Measurements from ENCODE around the gene DNAH11. TPM values are rescaled to one million over a fixed set of nuclear protein-coding genes. Genes with fewer than 3 reads are reported as not detected.

The DNAH11 gene
- total RNA-seq, 1 experiment from 2014 or later = 0.39 TPM

- TF ChIP-seq, protein P1, sequence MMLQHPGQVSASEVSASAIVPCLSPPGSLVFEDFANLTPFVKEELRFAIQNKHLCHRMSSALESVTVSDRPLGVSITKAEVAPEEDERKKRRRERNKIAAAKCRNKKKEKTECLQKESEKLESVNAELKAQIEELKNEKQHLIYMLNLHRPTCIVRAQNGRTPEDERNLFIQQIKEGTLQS (IDR thresholded peaks at IDR 0.05) = no peak
- no peak for TF ChIP-seq POLR2A (IDR thresholded peaks at IDR 0.05; ENCODE audit: borderline replicate concordance, extremely low read depth, insufficient read depth, insufficient read length)
- no peak for TF ChIP-seq CEBPB (IDR thresholded peaks at IDR 0.05; ENCODE audit: low read depth)
- no peak for TF ChIP-seq SIN3A (IDR thresholded peaks at IDR 0.05; ENCODE audit: low read depth)
- TF ChIP-seq, protein P2, sequence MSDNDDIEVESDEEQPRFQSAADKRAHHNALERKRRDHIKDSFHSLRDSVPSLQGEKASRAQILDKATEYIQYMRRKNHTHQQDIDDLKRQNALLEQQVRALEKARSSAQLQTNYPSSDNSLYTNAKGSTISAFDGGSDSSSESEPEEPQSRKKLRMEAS (IDR thresholded peaks at IDR 0.05) = no peak
- TF ChIP-seq SP1 (IDR thresholded peaks at IDR 0.05; ENCODE audit: low read depth) = no peak
- TF ChIP-seq RAD21 (IDR thresholded peaks at IDR 0.05; ENCODE audit: low read depth) = no peak
- TF ChIP-seq FOSL1 (IDR thresholded peaks at IDR 0.05; ENCODE audit: low read depth) = no peak
Observed at GRCh38 chr7:21596801-21597200, 54.0 kb downstream of the DNAH11 start (continued).

DNA sequence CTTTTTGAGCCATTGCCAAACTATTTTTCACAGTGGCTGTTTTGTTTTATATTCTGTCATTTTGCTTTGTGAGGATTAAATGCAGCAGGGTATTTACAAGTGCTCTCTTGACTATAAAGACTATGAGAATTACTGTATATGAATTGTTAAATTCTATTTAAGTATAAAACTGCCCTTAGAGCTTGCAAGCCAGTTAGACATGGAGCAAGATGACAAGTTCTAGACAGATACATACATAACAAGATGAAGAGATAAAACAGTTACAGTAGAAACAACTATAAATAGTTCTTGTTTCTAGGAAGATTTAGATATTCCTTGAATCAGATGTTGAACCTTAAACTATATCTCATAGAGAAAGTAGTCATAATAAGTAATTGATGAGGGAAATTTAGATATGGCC lies 60.6 kb downstream of the DNAH11 start:
- no peaks in the 10 kb centered on the region for H3K36me3 ChIP-seq (ENCODE audit: control insufficient read depth in 1 of 2, insufficient read depth in 2 of 2, low read length in 2 of 2)
- POLR2A ChIA-PET = no interaction called here
- H3K4me2 ChIP-seq (ENCODE audit: low read length) = no peak overlapping the region
- no peaks in the 10 kb centered on the region for H3K27me3 ChIP-seq (ENCODE audit: insufficient read depth, low read length)
- RAD21 ChIA-PET (ENCODE audit: low non-redundant PET in 1 of 2, low total read pairs in 2 of 2, uncharacterized antibody in 2 of 2, unreplicated experiment in 2 of 2) = no interaction called here
- BruUV-seq (replicated peaks) = no TSS peak
- H3K9me2 ChIP-seq (ENCODE audit: insufficient read depth) = 0 out of 2 replicates have a peak, but pooled peaks cover 4% of the 10 kb centered on the region
- no peaks in the 10 kb centered on the region for H3K79me2 ChIP-seq (ENCODE audit: insufficient read depth, low read length)
- intact Hi-C loops (cut with micrococcal nuclease) = no loop called here
- H2AFZ ChIP-seq (ENCODE audit: low read depth, low read length, poor library complexity, severe bottlenecking) = no peak overlapping the region
- H3K4me1 ChIP-seq (ENCODE audit: control insufficient read depth in 1 of 2, insufficient read depth in 2 of 2, low read length in 2 of 2) = no peaks in the 10 kb centered on the region
- H3K4me3 ChIP-seq (replicated peaks in 1 of 2; ENCODE audit: low read depth in 1 of 2, low read length in 2 of 2) = no peak overlapping the region
- ATAC-seq (no peak), DNase-seq (ENCODE audit: low read depth, low spot score) (no peak)
- no peak overlapping the region for H3K27ac ChIP-seq (ENCODE audit: low read depth, low read length)
- H3K9me3 ChIP-seq (ENCODE audit: control insufficient read depth in 1 of 2, insufficient read depth in 1 of 2, low read depth in 1 of 2, low read length in 2 of 2) = no peaks in the 10 kb centered on the region
- no peaks in the 10 kb centered on the region for H4K20me1 ChIP-seq (ENCODE audit: insufficient read depth)
- TF ChIP-seq TCF7L2 (IDR thresholded peaks at IDR 0.05; ENCODE audit: borderline replicate concordance, extremely low read depth, insufficient read depth, insufficient read length) = no peak
- TF ChIP-seq, protein P2 (IDR thresholded peaks at IDR 0.05) = no peak
- TF ChIP-seq YY1 (IDR thresholded peaks at IDR 0.05; ENCODE audit: extremely low read depth, insufficient replicate concordance, low read depth, low read length) = no peak
- no peak for TF ChIP-seq SRF (IDR thresholded peaks at IDR 0.05; ENCODE audit: low read depth)
- no peak for TF ChIP-seq ZNF274 (IDR thresholded peaks at IDR 0.05; ENCODE audit: low read depth, low read length)
- TF ChIP-seq SP1 (IDR thresholded peaks at IDR 0.05; ENCODE audit: low read depth) = no peak
- no peak for TF ChIP-seq EGR1 (IDR thresholded peaks at IDR 0.05; ENCODE audit: low read depth)
- TF ChIP-seq CEBPB (IDR thresholded peaks at IDR 0.05; ENCODE audit: low read depth) = no peak
- TF ChIP-seq POLR2AphosphoS5 (IDR thresholded peaks at IDR 0.05; ENCODE audit: low read depth, low read length) = no peak
- no peak for TF ChIP-seq EZH2phosphoT487 (IDR thresholded peaks at IDR 0.05; ENCODE audit: borderline replicate concordance)
- no peak for TF ChIP-seq CTCF (IDR thresholded peaks at IDR 0.05 in 2 of 3, conservative IDR thresholded peaks at IDR 0.05 in 1 of 3; ENCODE audit: borderline replicate concordance in 1 of 3, insufficient read depth in 1 of 3, low read depth in 2 of 3, low read length in 2 of 3)
- no peak for TF ChIP-seq POLR2A (IDR thresholded peaks at IDR 0.05; ENCODE audit: borderline replicate concordance, extremely low read depth, insufficient read depth, insufficient read length)
- no peak for TF ChIP-seq JUND (IDR thresholded peaks at IDR 0.05)
- TF ChIP-seq EZH2 (IDR thresholded peaks at IDR 0.05) = no peak
- H3K9ac ChIP-seq (ENCODE audit: low read length) = no peak overlapping the region
- CTCF ChIA-PET = no interaction called here

Data from HCT116 (cell line).